Psoas muscle (tissue), 8 donors: ENCODE data around the gene COL19A1. TPM values are rescaled to one million over a fixed set of nuclear protein-coding genes. Genes with fewer than 3 reads are reported as not detected.

Experiments used
- ATAC-seq, 4 donors: fragments of 200-7000 bp; cut with Tn5 transposase; one replicate each; pipeline ENCODE4 v1.9.1; 2020; ENCODE audit warnings: moderate library complexity in 3 of 4, mild to moderate bottlenecking in 2 of 4
- DNase-seq, 2 donors: peaks; one replicate each; pipeline ENCODE4 v3.0.0-alpha.2; 2020
- H3K27ac ChIP-seq: fragments of 200-600 bp; one replicate; pipeline ENCODE4 v1.8.0; 2022
- H3K27me3 ChIP-seq, 3 donors: fragments of 200-600 bp in 1 of 3; one replicate each; pipeline versions ENCODE4 v1.6.1 to v1.8.0; 2013 to 2022; ENCODE audit warnings: low read length in 2 of 3, mild to moderate bottlenecking in 2 of 3, moderate library complexity in 1 of 3; ENCODE audit not compliant: insufficient read depth in 3 of 3
- H3K36me3 ChIP-seq, 2 donors: fragments of 200-600 bp in 1 of 2; one replicate each; pipeline versions ENCODE4 v1.6.1 to v1.8.0; 2013 to 2022; ENCODE audit warnings: low read depth in 1 of 2, mild to moderate bottlenecking in 1 of 2, moderate library complexity in 1 of 2; ENCODE audit not compliant: insufficient read depth in 1 of 2
- H3K4me1 ChIP-seq: fragments of 200-600 bp; one replicate; pipeline ENCODE4 v1.8.0; 2022
- H3K4me3 ChIP-seq: fragments of 200-600 bp; one replicate; pipeline ENCODE4 v1.8.0; 2022; ENCODE audit warnings: mild to moderate bottlenecking
- H3K9me3 ChIP-seq: fragments of 200-600 bp; one replicate; pipeline ENCODE4 v1.8.0; 2022
- CTCF ChIP-seq: fragments of 200-600 bp; IDR thresholded peaks from one replicate; pipeline ENCODE4 v1.8.0; 2022; ENCODE audit warnings: antibody characterized with exemption
- WGBS, 3 donors: extraction: QIAGEN DNeasy Blood & Tissue Kit; methylation state at CpG; one replicate each; pipeline versions ENCODE4 v1.1.6 to v1.1.7; 2013; 5-methylcytosine and 5-hydroxymethylcytosine counted together
- intact Hi-C, 2 donors: fragments of 100-400 bp; cut with DNase I; formaldehyde crosslinking; loops; one replicate each; pipeline versions ENCODE4 v1.11.0 to v1.14.2; 2022
- polyA plus RNA-seq, 3 donors: library from polyadenylated mRNA; stranded (reverse); fragments of 200-250 nt; gene quantifications; one replicate each; pipeline ENCODE4 v1.2.3, GENCODE V29; 2013
- total RNA-seq, 4 donors: library from RNA; stranded (reverse); fragmentation: NEBNext Ultra II Directional in 2 of 4; extraction: Animal tissue kit (Norgen Biotek cat#: 25700) in 2 of 4; gene quantifications; one replicate each; pipeline versions ENCODE4 v1.2.1 to v1.2.4, GENCODE V29; 2021 to 2023
- donor health status: healthy with polysubstance abuse.
- donor health status: DM: no; HTN: no; CAD: no; lungs with moderate emphysema.
- donor health status: Bipolar disorder and iron deficiency.
- donor health status: healthy.
- donor health status: DM: yes; HTN: yes; CAD: no.
- donor health status: DM: no; HTN: no; CAD: no.
- donor health status: DM: no; HTN: no; CAD: no.
- donor health status: DM: yes; HTN: yes; CAD: no.

The COL19A1 gene
- total and polyA plus RNA-seq, 7 donors = 0.01 to 10.3 (median 0.33) TPM

GRCh38 chr6:69871107-69871506, 4.8 kb downstream of the COL19A1 start:
- no peaks in the 10 kb centered on the region for H3K27me3 ChIP-seq
- H3K4me1 ChIP-seq = no peaks in the 10 kb centered on the region
- ATAC-seq = no peak
- TF ChIP-seq CTCF = no peak
- H3K4me3 ChIP-seq = no peak overlapping the region
- no peaks in the 10 kb centered on the region for H3K36me3 ChIP-seq
- intact Hi-C loops = no loop called here
- WGBS, 3 donors = 88 to 96% (median 89%) methylated on average over 2 of the region's 2 CpGs
- H3K9me3 ChIP-seq = no peaks in the 10 kb centered on the region
- DNase-seq = no peak
- no peak overlapping the region for H3K27ac ChIP-seq

- Histone ChIP-seq H3K9me3 (no peaks in the 10 kb centered on the region), H3K27ac (no peak overlapping the region), H3K36me3 (no peaks in the 10 kb centered on the region), H3K4me3 (no peak overlapping the region), H3K27me3 (no peaks in the 10 kb centered on the region), H3K4me1 (no peaks in the 10 kb centered on the region)
- 83 to 90% (median 84%) methylated on average over 2 of the region's 2 CpGs for WGBS, 3 donors
- TF ChIP-seq CTCF = no peak
- DNase-seq (no peak), ATAC-seq (no peak)
- intact Hi-C loops = no loop called here
Observed at GRCh38 chr6:69873291-69873690, 6.9 kb downstream of the COL19A1 start.

- H3K4me3 ChIP-seq = no peak overlapping the region
- H3K36me3 ChIP-seq = no peaks in the 10 kb centered on the region
- H3K4me1 ChIP-seq = no peaks in the 10 kb centered on the region
- intact Hi-C loops = no loop called here
- 88 to 90% (median 89%) methylated on average over 3 of the region's 3 CpGs for WGBS, 3 donors
- no peak for TF ChIP-seq CTCF
- no peak for ATAC-seq
- no peak for DNase-seq
- H3K27ac ChIP-seq = no peak overlapping the region
- no peaks in the 10 kb centered on the region for H3K9me3 ChIP-seq
- H3K27me3 ChIP-seq = no peaks in the 10 kb centered on the region
Observed at GRCh38 chr6:69875715-69876114, 9.4 kb downstream of the COL19A1 start.

- 95 to 98% (median 95%) methylated on average over 1 of the region's 1 CpG for WGBS, 3 donors
- Histone ChIP-seq H3K27ac (no peak overlapping the region), H3K4me3 (no peak overlapping the region), H3K36me3 (no peaks in the 10 kb centered on the region), H3K27me3 (no peaks in the 10 kb centered on the region), H3K9me3 (no peaks in the 10 kb centered on the region), H3K4me1 (peaks cover 4% of the 10 kb centered on the region)
- DNase-seq (no peak), ATAC-seq (no peak)
- TF ChIP-seq CTCF = no peak
- intact Hi-C loops = no loop called here
Observed at GRCh38 chr6:69878795-69879194, 12.4 kb downstream of the COL19A1 start.

- Histone ChIP-seq H3K4me3 (no peak overlapping the region), H3K4me1 (peaks cover 4% of the 10 kb centered on the region), H3K27ac (no peak overlapping the region), H3K9me3 (no peaks in the 10 kb centered on the region), H3K27me3 (no peaks in the 10 kb centered on the region), H3K36me3 (no peaks in the 10 kb centered on the region)
- DNase-seq = no peak
- intact Hi-C loops = no loop called here
- WGBS, 3 donors = 83 to 89% (median 86%) methylated on average over 3 of the region's 3 CpGs
- no peak for ATAC-seq
- TF ChIP-seq CTCF = no peak
Observed at GRCh38 chr6:69880601-69881000, 14.2 kb downstream of the COL19A1 start.
